ACC112 (cell line): Measurements from ENCODE around the gene TP73.

Experiments used
- H2AFZ ChIP-seq: fragments of 200-600 bp; sonication (generic); one replicate; pipeline ENCODE4 v1.6.0; 2017; ENCODE audit warnings: antibody characterized with exemption, low read length; ENCODE audit not compliant: unreplicated experiment
- H3K27ac ChIP-seq: fragments of 200-600 bp; sonication (generic); 2 replicates; pipeline ENCODE4 v1.5.1; 2014; ENCODE audit warnings: low read depth, mild to moderate bottlenecking, antibody characterized with exemption, low read length, moderate library complexity
- H3K27me3 ChIP-seq: fragments of 200-600 bp; sonication (generic); 2 replicates; pipeline ENCODE4 v1.6.1; 2014; ENCODE audit warnings: mild to moderate bottlenecking, antibody characterized with exemption, low read length, moderate library complexity, mixed read lengths; ENCODE audit not compliant: insufficient read depth
- H3K36me3 ChIP-seq: fragments of 200-600 bp; sonication (generic); 2 replicates; pipeline ENCODE4 v1.6.1; 2016; ENCODE audit warnings: mild to moderate bottlenecking, antibody characterized with exemption, low read length, moderate library complexity, mixed read lengths; ENCODE audit not compliant: insufficient read depth
- H3K4me1 ChIP-seq: fragments of 200-600 bp; sonication (generic); one replicate; pipeline ENCODE4 v1.6.1; 2016; ENCODE audit warnings: low read length, mixed read lengths; ENCODE audit not compliant: insufficient read depth, unreplicated experiment, control insufficient read depth
- H3K4me3 ChIP-seq: fragments of 200-600 bp; sonication (generic); 2 replicates; pipeline ENCODE4 v1.5.1; 2014; ENCODE audit warnings: mild to moderate bottlenecking, low read depth, low read length
- H3K79me2 ChIP-seq: fragments of 200-600 bp; sonication (generic); one replicate; pipeline ENCODE4 v1.6.0; 2016; ENCODE audit warnings: low read length; ENCODE audit not compliant: control insufficient read depth, unreplicated experiment, insufficient read depth

The TP73 gene

DNA sequence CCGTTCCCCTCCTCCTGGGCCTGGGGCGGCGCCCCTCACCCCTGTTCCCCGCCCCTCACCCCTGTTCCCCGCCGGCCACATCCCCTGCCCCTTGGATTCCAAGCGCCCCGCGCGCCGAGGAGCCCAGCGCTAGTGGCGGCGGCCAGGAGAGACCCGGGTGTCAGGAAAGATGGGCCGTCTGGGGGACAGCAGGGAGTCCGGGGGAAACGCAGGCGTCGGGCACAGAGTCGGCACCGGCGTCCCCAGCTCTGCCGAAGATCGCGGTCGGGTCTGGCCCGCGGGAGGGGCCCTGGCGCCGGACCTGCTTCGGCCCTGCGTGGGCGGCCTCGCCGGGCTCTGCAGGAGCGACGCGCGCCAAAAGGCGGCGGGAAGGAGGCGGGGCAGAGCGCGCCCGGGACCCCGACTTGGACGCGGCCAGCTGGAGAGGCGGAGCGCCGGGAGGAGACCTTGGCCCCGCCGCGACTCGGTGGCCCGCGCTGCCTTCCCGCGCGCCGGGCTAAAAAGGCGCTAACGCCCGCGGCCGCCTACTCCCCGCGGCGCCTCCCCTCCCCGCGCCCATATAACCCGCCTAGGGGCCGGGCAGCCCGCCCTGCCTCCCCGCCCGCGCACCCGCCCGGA lies at the start of gene TP73:
Gene TP73 (plus strand): TSS at position 587 of the 618 bp plus-strand sequence. CDS start 29,850 bp downstream, outside the sequence.
- no peak within 1 kb of the TSS for H2AFZ ChIP-seq
- no peak within 1 kb of the TSS for H3K27ac ChIP-seq
- H3K79me2 ChIP-seq = peaks cover 5% of the 10 kb centered on the region
- peaks cover 5% of the 10 kb centered on the region for H3K4me1 ChIP-seq
- no peaks in the 10 kb centered on the region for H3K36me3 ChIP-seq
- peaks cover 50% of the 10 kb centered on the region for H3K27me3 ChIP-seq
- peak within 1 kb of the TSS; percentile 66 for H3K4me3 ChIP-seq

DNA sequence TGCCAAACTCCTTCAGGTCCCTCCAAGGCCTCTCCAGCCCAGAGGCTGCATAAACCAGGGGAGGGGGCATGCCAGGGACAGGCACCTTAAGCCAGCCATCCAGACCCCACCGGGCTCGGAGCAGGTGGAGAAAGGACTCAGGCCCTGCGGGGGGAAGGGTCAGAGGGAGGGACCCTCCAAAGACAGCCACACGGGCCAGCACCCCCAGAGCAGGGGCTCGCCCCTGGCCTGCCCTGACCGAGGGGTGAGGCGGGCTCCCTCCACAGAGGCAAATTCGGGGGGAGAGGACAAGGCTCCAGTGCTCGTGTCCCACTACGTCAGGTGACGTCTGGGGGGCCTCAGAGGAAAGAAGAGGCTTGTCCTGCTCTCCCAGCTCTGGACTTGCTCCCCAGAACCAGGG lies 49.2 kb upstream of the TP73 start:
- Histone ChIP-seq H2AFZ (no peak overlapping the region), H3K27ac (no peak overlapping the region), H3K27me3 (no peaks in the 10 kb centered on the region), H3K79me2 (no peaks in the 10 kb centered on the region), H3K4me3 (no peak overlapping the region), H3K36me3 (no peaks in the 10 kb centered on the region), H3K4me1 (no peaks in the 10 kb centered on the region)

DNA sequence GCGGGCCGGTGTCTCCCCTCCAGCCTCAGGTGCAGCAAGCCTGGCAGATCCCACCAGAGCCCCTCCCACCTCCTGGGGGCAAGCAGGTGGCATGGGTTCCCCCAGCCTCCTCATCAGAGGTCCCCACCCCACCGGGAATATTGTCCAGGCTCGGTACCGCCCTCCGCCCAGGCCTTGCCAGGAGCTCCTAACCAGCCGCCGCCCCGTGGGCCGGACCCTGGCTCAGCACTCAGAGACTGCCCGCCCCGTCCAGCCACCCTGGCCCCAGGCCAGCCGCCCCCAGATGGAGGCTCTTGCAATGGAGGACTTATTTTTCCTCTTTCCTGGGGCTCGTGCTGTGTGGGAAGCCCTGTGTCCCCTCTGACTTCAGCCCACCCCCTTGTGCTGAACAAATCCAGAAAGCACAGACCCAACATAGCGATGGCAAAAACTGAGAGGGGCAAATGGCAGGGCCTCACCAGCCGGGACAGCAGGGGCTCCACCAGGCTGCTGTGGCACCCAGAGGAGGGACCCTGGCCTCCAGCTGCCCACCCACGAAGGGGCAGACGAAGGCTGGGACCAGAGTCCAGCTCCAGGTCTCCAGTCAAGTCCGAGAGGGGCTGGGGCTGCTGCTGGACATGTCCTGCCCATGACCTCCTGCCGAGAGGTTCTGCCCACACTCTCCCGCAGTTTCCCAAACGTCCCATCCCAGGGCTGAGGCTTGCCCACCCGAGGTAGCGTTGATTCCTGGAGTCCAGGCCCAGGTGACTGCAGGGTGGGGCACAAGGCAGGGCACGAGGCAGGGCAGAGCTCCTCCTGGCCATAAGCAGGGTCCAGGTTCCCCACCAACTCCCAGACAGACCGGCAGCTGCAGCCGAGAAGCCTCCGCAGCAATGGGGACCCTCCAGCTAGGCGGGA lies 48.5 kb upstream of the TP73 start:
- no peaks in the 10 kb centered on the region for H3K36me3 ChIP-seq
- H3K27me3 ChIP-seq = no peaks in the 10 kb centered on the region
- no peaks in the 10 kb centered on the region for H3K4me1 ChIP-seq
- no peak overlapping the region for H3K4me3 ChIP-seq
- H3K27ac ChIP-seq = no peak overlapping the region
- H3K79me2 ChIP-seq = no peaks in the 10 kb centered on the region
- no peak overlapping the region for H2AFZ ChIP-seq

DNA sequence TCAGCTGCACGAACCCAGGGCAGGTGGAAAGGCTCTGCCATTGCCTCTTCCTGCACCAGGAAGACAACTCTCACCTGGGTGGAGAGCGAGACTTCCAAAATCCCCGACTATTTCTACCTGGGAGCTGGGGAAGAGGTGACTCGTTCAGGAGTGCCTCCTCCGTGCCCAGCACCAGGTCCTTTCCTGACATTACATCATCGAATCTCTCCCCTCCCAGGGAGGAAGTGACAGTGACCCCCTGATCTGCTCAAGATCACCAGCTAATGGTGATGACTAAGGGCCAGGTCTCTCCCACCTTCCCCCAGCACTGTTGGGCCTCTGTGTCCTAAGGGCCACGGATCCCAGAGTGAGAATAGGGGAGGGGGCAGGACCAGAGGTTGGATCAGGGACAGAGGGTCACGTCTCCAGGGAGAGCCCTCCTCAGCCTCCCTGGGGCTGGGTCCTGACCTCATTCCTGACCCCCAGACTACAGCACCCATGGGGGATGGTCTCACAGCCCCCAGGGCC lies 47.8 kb upstream of the TP73 start:
- no peaks in the 10 kb centered on the region for H3K36me3 ChIP-seq
- H3K4me1 ChIP-seq = no peaks in the 10 kb centered on the region
- no peaks in the 10 kb centered on the region for H3K79me2 ChIP-seq
- no peak overlapping the region for H3K27ac ChIP-seq
- no peak overlapping the region for H2AFZ ChIP-seq
- H3K27me3 ChIP-seq = no peaks in the 10 kb centered on the region
- H3K4me3 ChIP-seq = no peak overlapping the region

DNA sequence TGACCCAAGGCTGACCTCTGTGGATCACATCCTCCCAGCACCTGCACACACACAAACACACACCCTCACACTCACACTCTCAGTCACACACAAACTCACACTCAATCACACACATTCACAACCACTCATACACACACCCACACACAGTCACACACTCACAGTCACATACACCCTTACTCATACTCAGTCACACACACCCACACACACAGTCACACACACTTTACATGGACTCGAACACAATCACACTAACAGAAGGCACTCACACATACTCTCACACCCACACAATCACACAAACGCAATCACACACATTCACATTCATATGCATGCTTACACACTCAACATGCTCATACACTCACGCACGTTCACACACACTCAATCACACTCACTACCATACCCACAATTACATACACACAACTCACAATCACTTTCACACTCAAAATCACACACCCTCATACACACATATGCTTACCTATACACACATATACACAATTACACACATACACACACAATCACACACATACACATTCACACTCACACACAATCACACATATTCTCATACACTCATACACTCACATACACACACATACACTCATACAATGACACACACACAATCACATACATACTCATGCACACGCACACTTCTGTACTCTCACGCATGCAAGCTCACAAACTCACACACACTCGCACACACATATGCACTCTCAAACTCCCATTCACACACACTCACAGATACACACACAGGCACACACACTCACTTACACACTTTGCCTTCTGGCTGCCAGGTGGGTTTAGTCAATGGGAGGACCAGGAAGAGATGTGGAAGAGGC lies 47.1 kb upstream of the TP73 start:
- no peak overlapping the region for H3K27ac ChIP-seq
- H3K36me3 ChIP-seq = no peaks in the 10 kb centered on the region
- no peaks in the 10 kb centered on the region for H3K27me3 ChIP-seq
- H3K4me1 ChIP-seq = no peaks in the 10 kb centered on the region
- H3K4me3 ChIP-seq = no peak overlapping the region
- H3K79me2 ChIP-seq = no peaks in the 10 kb centered on the region
- no peak overlapping the region for H2AFZ ChIP-seq

DNA sequence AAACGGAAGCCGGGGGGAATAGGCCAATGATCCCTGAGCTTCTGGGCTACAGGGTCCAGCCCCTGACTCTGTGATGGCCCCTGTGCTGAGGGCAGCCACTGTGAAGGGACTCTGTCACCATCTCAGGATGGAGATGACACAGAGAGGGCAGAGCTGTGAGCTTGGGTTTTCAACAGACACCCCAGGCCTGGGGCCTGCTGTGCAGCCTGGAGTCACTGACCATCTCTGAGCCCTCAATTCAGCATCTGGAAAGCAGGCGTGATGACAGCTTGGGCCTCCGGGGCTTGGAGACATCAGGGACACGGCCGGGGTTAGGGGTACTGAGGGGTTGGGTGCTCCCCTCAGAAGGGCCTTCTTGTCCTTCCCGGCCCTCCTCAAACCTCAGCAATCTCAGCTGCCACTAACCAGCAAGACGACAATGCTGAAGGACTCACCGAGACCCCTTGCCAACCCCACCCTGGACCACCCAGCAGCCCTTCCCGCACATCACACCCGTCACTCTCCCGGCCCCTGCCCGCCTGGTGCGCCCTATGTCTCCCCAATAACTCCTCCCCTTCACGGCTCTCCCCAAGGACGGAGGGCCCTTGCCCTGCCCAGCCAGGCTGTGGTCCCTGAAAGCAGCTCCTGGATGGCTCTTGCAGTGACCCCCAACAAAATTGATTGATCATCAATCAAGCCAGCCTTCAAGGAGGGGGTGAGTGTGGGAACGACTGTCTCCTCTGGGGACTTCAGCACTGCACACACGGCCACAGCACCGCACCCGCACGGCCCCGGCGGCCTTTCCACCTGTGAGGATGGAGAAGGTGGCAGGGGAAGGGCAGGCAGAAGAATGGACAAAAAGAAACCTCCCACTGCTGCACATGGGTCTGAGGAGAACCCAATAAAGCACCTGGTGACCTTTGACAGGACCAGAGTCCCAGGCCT lies 45.3 kb upstream of the TP73 start:
- Histone ChIP-seq H3K27me3 (peaks cover 12% of the 10 kb centered on the region; the same call in 1 of the 2 replicates), H3K27ac (no peak overlapping the region), H3K4me1 (no peaks in the 10 kb centered on the region), H3K79me2 (no peaks in the 10 kb centered on the region), H2AFZ (no peak overlapping the region), H3K4me3 (no peak overlapping the region), H3K36me3 (no peaks in the 10 kb centered on the region)

DNA sequence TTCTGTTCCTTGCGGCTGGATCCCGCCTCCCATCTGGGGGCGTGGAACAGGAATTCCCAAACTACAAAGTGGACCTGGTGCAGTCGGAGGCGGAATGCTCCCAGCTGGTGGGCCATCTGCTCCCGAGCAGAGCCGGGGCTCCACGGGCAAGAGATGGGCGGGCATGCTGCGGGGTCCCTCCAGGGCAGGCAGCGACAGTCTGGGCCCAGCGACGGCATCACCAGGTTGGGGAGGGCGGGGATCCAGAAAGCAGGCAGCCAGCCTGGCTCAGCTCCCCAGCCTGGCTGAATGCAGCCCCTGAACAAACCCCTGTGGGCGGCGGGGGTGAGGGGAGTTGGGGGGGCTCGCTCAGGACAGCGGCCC lies 44.6 kb upstream of the TP73 start:
- Histone ChIP-seq H3K36me3 (no peaks in the 10 kb centered on the region), H3K79me2 (no peaks in the 10 kb centered on the region), H3K4me3 (no peak overlapping the region), H2AFZ (no peak overlapping the region), H3K4me1 (no peaks in the 10 kb centered on the region), H3K27ac (no peak overlapping the region), H3K27me3 (peaks cover 12% of the 10 kb centered on the region; the same call in 1 of the 2 replicates)

DNA sequence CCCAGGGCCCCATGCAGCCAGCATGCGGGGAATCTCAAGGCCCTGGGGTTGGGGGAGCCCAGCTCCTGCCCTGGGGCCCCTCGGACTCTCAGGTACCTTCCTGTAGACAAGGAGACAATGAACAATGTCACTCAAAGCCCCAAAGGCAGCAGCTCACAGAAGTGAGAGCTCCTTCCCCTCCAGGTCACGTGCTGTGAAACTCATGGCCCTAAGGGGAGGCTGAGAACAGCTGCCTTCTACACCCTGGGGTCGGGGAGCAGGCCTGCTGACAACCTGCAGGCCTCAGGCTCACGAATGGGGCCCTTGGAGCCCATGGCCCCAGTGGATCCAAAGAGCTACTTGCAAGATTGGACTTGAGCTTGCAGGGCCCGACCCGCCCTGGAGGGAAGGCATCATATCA lies 44.2 kb upstream of the TP73 start:
- no peak overlapping the region for H3K27ac ChIP-seq
- peaks cover 2% of the 10 kb centered on the region for H3K4me1 ChIP-seq
- no peaks in the 10 kb centered on the region for H3K36me3 ChIP-seq
- peaks cover 12% of the 10 kb centered on the region; the same call in 1 of the 2 replicates for H3K27me3 ChIP-seq
- no peak overlapping the region for H3K4me3 ChIP-seq
- H2AFZ ChIP-seq = no peak overlapping the region
- H3K79me2 ChIP-seq = no peaks in the 10 kb centered on the region

DNA sequence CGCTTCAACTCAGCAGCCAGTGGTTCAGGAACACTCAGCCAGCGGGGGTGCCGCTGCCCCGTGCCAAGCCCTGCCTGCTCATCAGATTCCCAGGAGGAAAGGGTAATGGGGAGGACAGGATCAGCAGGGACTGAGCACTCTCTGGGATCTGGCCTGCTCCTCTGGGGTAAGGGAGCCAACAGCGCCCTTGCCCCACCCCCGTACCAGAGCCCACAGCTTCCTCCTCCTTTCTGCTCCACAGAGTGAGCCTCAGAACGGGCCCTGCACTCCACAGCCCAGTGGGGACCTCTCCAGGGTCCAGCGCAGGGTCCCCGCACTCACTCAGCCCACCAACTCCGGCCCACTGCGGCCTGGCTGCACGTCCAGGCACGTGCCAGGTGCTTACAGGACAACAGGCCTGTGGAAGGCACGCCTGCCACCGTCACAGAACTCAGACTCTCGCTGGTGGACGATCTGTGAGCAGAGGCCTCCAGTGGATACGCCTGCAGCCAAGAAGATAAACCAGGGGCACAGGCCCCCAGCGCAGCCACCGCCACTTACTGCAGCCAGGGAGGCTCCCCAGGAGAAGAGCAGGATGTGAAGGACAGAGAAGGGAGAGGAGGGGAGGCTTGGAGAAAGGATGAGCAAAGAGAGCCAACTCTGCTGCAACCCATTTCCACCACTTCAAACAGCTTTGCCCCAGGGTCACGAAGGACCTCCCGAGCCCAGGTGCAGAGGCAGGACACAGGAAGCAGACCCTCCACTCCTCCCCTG lies 43.1 kb upstream of the TP73 start:
- Histone ChIP-seq H3K4me1 (peaks cover 11% of the 10 kb centered on the region), H3K27ac (no peak overlapping the region), H3K36me3 (no peaks in the 10 kb centered on the region), H2AFZ (no peak overlapping the region), H3K79me2 (no peaks in the 10 kb centered on the region), H3K4me3 (no peak overlapping the region), H3K27me3 (peaks cover 12% of the 10 kb centered on the region; the same call in 1 of the 2 replicates)
